GM10266 (cell line): ENCODE measurements around the gene SLC17A2.

Source experiments
- DNase-seq: peaks from one replicate; pipeline ENCODE4 v3.0.0; 2012; ENCODE audit errors: extremely low spot score
- CTCF ChIP-seq: IDR thresholded peaks from 2 replicates; pipeline ENCODE4 v1.5.1; 2012; ENCODE audit warnings: mild to moderate bottlenecking, low read depth; ENCODE audit not compliant: control insufficient read depth, insufficient read depth; ENCODE audit errors: missing control alignments

SLC17A2 gene

GRCh38 chr6:25883991-25884390 lies 46.5 kb downstream of the SLC17A2 start:
- no peak for TF ChIP-seq CTCF
- DNase-seq = no peak

- DNase-seq = no peak
- no peak for TF ChIP-seq CTCF
Observed at GRCh38 chr6:25883536-25883935, 47.0 kb downstream of the SLC17A2 start.

- TF ChIP-seq CTCF = peak; percentile 9
Observed at GRCh38 chr6:25882051-25882496, 48.4 kb downstream of the SLC17A2 start.

GRCh38 chr6:25880601-25881000 lies 49.9 kb downstream of the SLC17A2 start:
- TF ChIP-seq CTCF = no peak
- DNase-seq = no peak

More at GRCh38 chr6:25882051-25882496, 48.4 kb downstream of the SLC17A2 start:
- no peak for DNase-seq

GRCh38 chr6:25878721-25879322 lies 51.7 kb downstream of the SLC17A2 start:
- no peak for TF ChIP-seq CTCF
- DNase-seq = no peak

GRCh38 chr6:25875926-25876602 lies 54.4 kb downstream of the SLC17A2 start:
- TF ChIP-seq CTCF = no peak
- DNase-seq = no peak

- no peak for TF ChIP-seq CTCF
- DNase-seq = no peak
Observed at GRCh38 chr6:25875563-25875905, 55.0 kb downstream of the SLC17A2 start.
